Fibroblast of skin of back (primary cell): ENCODE data around the gene PPM1M. TPM values are rescaled to one million over a fixed set of nuclear protein-coding genes. Genes with fewer than 3 reads are reported as not detected.

Experiments used
- DNase-seq: peaks from one replicate; pipeline ENCODE4 v3.0.0-alpha.2; 2013
- polyA plus RNA-seq, 2 experiments: library from polyadenylated mRNA; unstranded; fragments of 120-200 nt; gene quantifications; one replicate each; pipeline ENCODE4 v1.2.1, GENCODE V29; 2013; ENCODE audit not compliant: insufficient read length in 2 of 2

PPM1M gene
- 17.1 TPM for polyA plus RNA-seq (2013, experiment 1 of 2; ENCODE audit: insufficient read length)
- polyA plus RNA-seq (2013, experiment 2 of 2; ENCODE audit: insufficient read length): 19.6 TPM

GRCh38 chr3:52245322-52246263, at the start of gene PPM1M:
Gene PPM1M (plus strand): TSS chr3:52245759. CDS start chr3:52245825, 66 bp downstream.
- DNase-seq: peak; percentile 66

- no peak for DNase-seq
These were observed 49.7 kb upstream of the PPM1M start for GRCh38 chr3:52195823-52196331.

GRCh38 chr3:52196977-52197376, 48.6 kb upstream of the PPM1M start:
- DNase-seq: no peak

GRCh38 chr3:52197499-52197841, 48.1 kb upstream of the PPM1M start:
- no peak for DNase-seq

- peak; percentile 86 for DNase-seq
These were observed 47.5 kb upstream of the PPM1M start, which contains the start of gene ALAS1 for GRCh38 chr3:52197842-52198625. Gene ALAS1 (plus strand): TSS chr3:52198160. CDS start chr3:52199242, 1,082 bp downstream.

GRCh38 chr3:52198643-52199608, 46.6 kb upstream of the PPM1M start:
- no peak for DNase-seq

- DNase-seq: no peak
These were observed 44.4 kb upstream of the PPM1M start for GRCh38 chr3:52200981-52201679.

- DNase-seq: no peak
These were observed 43.0 kb upstream of the PPM1M start for GRCh38 chr3:52202384-52203077.

GRCh38 chr3:52203701-52204100, 41.9 kb upstream of the PPM1M start:
- no peak for DNase-seq

- DNase-seq: no peak
These were observed 41.1 kb upstream of the PPM1M start for GRCh38 chr3:52204337-52205073.

- DNase-seq: no peak
These were observed 39.7 kb upstream of the PPM1M start for GRCh38 chr3:52205727-52206372.

GRCh38 chr3:52208556-52208955, 37.0 kb upstream of the PPM1M start:
- no peak for DNase-seq

- no peak for DNase-seq
These were observed 35.5 kb upstream of the PPM1M start for GRCh38 chr3:52210037-52210436.

GRCh38 chr3:52210550-52211046, 35.0 kb upstream of the PPM1M start:
- no peak for DNase-seq

GRCh38 chr3:52211268-52211891, 34.2 kb upstream of the PPM1M start:
- no peak for DNase-seq

- no peak for DNase-seq
These were observed 32.6 kb upstream of the PPM1M start for GRCh38 chr3:52213005-52213404.

- no peak for DNase-seq
These were observed 31.7 kb upstream of the PPM1M start for GRCh38 chr3:52213901-52214300.

GRCh38 chr3:52215351-52215750, 30.2 kb upstream of the PPM1M start:
- no peak for DNase-seq
